ENCODE data around the gene LRRC56. TPM values are rescaled to one million over a fixed set of nuclear protein-coding genes. Genes with fewer than 3 reads are reported as not detected.

Gene LRRC56
- total RNA-seq, 1 donor from 2014 or later: 2.1 TPM

GRCh38 chr11:598005-598680 is 60.8 kb downstream of the LRRC56 start:
- no peak for DNase-seq

- DNase-seq: no peak
Observed at GRCh38 chr11:601573-602245, 64.4 kb downstream of the LRRC56 start.

- DNase-seq: no peak
Observed at GRCh38 chr11:603154-603553, 65.8 kb downstream of the LRRC56 start.

Small RNA genes within 50 kb of the gene (small RNA-seq; reads per million reads assigned to genes)
- 4.6 reads per million, percentile 92 among the genes with 10 or more reads in this experiment for gene MIR210 (ENCODE audit: low replicate concordance)

Other genes with a start within 250 kb of the LRRC56 start
- gene PGGHG, start 248.4 kb upstream of the LRRC56 start, total RNA-seq: 14.0 TPM
- not detected for gene IFITM5, start 238.0 kb upstream of the LRRC56 start, total RNA-seq
- 9.7 TPM for gene IFITM2, start 229.7 kb upstream of the LRRC56 start, total RNA-seq
- gene IFITM1, start 223.5 kb upstream of the LRRC56 start, total RNA-seq: 4.2 TPM
- 34.9 TPM for gene IFITM3, start 216.7 kb upstream of the LRRC56 start, total RNA-seq
- gene B4GALNT4, start 168.0 kb upstream of the LRRC56 start, total RNA-seq: 22.9 TPM
- 39.2 TPM for gene PKP3, start 143.3 kb upstream of the LRRC56 start, total RNA-seq
- gene SIGIRR, start 122.5 kb upstream of the LRRC56 start, total RNA-seq: 10.7 TPM
- gene ANO9, start 95.5 kb upstream of the LRRC56 start, total RNA-seq: 2.1 TPM
- 20.1 TPM for gene PTDSS2, start 87.2 kb upstream of the LRRC56 start, total RNA-seq
- 155 TPM for gene RNH1, start 30.3 kb upstream of the LRRC56 start, total RNA-seq
- 50.7 TPM for gene HRAS, start 2.0 kb upstream of the LRRC56 start, total RNA-seq
- 0.82 TPM for gene LMNTD2, start 23.2 kb downstream of the LRRC56 start, total RNA-seq
- 7.3 TPM for gene RASSF7, start 23.4 kb downstream of the LRRC56 start, total RNA-seq
- 26.5 TPM for gene PHRF1, start 38.9 kb downstream of the LRRC56 start, total RNA-seq
- gene IRF7, start 78.4 kb downstream of the LRRC56 start, total RNA-seq: 12.5 TPM
- not detected for gene CDHR5, start 87.4 kb downstream of the LRRC56 start, total RNA-seq
- 21.6 TPM for gene SCT, start 89.7 kb downstream of the LRRC56 start, total RNA-seq
- gene DRD4, start 99.7 kb downstream of the LRRC56 start, total RNA-seq: not detected
- 18.8 TPM for gene DEAF1, start 157.7 kb downstream of the LRRC56 start, total RNA-seq
- gene TMEM80, start 158.3 kb downstream of the LRRC56 start, total RNA-seq: 10.1 TPM
- 88.3 TPM for gene EPS8L2, start 168.7 kb downstream of the LRRC56 start, total RNA-seq
- gene TALDO1, start 209.9 kb downstream of the LRRC56 start, total RNA-seq: 79.3 TPM
- gene GATD1, start 240.0 kb downstream of the LRRC56 start, total RNA-seq: 17.4 TPM

All from tongue (tissue), 3 donors.